IPS-18c (cell line): Measurements from ENCODE around the gene GPR85.
"Not testable (repeated sequence)": the region's sequence is repeated elsewhere in the genome, so short reads cannot be mapped to it uniquely, and the experiment has no call there.

Experiments used
- H3K4me3 ChIP-seq: 2 replicates; pipeline ENCODE4 v1.7.0; 2013; ENCODE audit warnings: low read depth, mild to moderate bottlenecking, low read length, moderate library complexity; ENCODE audit not compliant: insufficient read depth
- H3K9me3 ChIP-seq: one replicate; pipeline ENCODE4 v1.6.1; 2013; ENCODE audit warnings: mild to moderate bottlenecking, low read length, moderate library complexity; ENCODE audit not compliant: control insufficient read depth, insufficient read depth

GPR85 gene, protein sequence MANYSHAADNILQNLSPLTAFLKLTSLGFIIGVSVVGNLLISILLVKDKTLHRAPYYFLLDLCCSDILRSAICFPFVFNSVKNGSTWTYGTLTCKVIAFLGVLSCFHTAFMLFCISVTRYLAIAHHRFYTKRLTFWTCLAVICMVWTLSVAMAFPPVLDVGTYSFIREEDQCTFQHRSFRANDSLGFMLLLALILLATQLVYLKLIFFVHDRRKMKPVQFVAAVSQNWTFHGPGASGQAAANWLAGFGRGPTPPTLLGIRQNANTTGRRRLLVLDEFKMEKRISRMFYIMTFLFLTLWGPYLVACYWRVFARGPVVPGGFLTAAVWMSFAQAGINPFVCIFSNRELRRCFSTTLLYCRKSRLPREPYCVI

DNA sequence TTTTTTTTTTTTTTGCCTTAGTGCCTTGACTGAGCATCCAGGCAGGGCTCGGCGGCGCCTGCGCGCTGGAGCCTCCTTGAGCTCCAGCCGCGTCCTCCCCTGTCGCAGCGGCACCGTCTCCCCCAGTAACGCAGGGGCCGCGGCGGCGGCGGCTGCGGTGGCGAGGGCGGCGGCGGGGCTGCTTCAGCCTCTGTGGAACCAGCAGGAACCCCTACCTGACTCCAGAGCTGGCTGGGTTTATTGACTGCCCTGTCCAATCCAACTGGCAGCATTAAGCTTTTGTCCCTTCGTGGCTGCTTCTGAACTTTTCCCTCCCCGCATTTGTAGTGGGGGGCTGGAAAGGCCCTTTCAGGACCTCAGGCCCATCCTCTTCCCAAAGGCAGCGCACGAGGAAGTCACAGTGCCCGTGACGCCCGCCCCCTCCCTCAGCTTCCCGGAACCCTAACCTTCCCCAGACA lies at the start of gene GPR85:
TSS of gene GPR85 (minus strand) at position 397 of the 458 bp plus-strand sequence. CDS start 2,106 bp downstream, outside the sequence.
- no peaks in the 10 kb centered on the region for H3K9me3 ChIP-seq
- H3K4me3 ChIP-seq: peak within 1 kb of the TSS; percentile 63

DNA sequence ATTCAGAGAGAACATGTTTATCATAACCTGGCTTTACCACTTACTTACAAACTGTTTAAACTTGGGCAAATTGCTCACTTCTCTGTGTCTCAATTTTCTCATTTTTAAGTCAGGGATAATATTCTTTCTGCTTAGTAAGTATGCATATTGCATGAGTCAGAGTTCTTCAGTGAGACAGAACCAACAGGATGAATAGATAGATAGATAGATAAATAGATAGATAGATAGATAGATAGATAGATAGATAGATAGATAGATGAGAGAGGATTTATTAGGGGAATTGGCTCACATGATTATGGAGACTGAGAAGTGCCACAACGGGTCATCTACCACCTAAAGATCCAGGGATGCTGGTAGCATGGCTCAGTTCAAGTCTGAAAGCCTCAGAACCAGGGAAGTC lies 47.4 kb upstream of the GPR85 start:
- no peak overlapping the region for H3K4me3 ChIP-seq

GRCh38 chr7:113131367-113131766 lies 44.7 kb upstream of the GPR85 start:
- no peak overlapping the region for H3K4me3 ChIP-seq
- H3K9me3 ChIP-seq: no peaks in the 10 kb centered on the region

More for the DNA sequence above, 47.4 kb upstream of the GPR85 start:
- H3K9me3 ChIP-seq: no peaks in the 10 kb centered on the region

DNA sequence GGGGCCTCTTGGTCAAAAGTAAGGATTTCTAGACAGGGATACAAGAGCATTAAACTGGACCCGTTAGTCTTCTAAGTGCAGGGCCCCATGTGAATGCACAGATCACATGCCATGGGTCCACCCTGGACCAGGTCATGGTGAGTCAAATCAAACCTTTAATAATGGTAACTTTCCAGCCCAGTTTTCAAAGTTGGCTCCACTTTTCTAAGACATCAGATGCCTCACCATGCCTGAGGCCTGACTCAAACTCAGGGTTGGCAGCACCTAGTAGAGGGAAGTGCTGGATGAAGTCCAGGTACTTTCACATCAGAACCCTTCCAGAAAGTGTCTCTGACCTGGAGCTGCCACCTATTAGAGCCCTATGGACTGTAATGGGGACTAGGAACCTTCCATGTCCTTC lies 41.4 kb upstream of the GPR85 start:
- Histone ChIP-seq H3K4me3 (no peak overlapping the region), H3K9me3 (no peaks in the 10 kb centered on the region)

GRCh38 chr7:113125728-113126127 lies 39.1 kb upstream of the GPR85 start:
- Histone ChIP-seq H3K9me3 (no peaks in the 10 kb centered on the region), H3K4me3 (no peak overlapping the region)

DNA sequence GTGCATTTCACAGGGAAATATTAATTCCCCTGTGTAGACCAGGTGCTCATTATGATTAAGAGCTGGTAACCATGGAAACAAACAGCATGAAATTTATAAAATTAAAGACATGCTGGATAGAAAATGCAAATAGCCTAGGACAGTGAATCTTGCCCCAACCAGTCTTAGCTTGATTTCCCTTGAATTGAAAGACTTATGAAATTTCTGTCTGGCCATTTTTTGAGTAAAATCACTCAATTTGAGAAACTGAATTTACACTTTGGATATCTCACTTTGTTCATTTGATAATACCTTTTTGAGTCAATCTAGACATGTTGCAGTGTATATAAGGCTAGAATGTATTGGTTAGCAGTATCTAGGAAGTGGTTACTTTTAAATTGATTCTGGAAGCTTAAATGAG lies 36.1 kb upstream of the GPR85 start:
- Histone ChIP-seq H3K4me3 (no peak overlapping the region), H3K9me3 (no peaks in the 10 kb centered on the region)

- no peak overlapping the region for H3K4me3 ChIP-seq
- H3K9me3 ChIP-seq: no peaks in the 10 kb centered on the region
Observed at GRCh38 chr7:113120647-113121046, 34.0 kb upstream of the GPR85 start.

- Histone ChIP-seq H3K4me3 (no peak overlapping the region), H3K9me3 (no peaks in the 10 kb centered on the region)
Observed at GRCh38 chr7:113119429-113119828, 32.8 kb upstream of the GPR85 start.

GRCh38 chr7:113118074-113118959 lies 31.7 kb upstream of the GPR85 start, which contains the start of gene SMIM30:
SMIM30 (minus strand) TSS chr7:113118554; CDS start chr7:113117578, 976 bp downstream.
- H3K9me3 ChIP-seq: no peaks in the 10 kb centered on the region
- peak within 1 kb of the TSS; percentile 56 for H3K4me3 ChIP-seq

GRCh38 chr7:113117374-113117774 lies 30.7 kb upstream of the GPR85 start:
- not testable (repeated sequence) for H3K9me3 ChIP-seq
- H3K4me3 ChIP-seq: peak overlapping the region; percentile 56

- no peak overlapping the region for H3K4me3 ChIP-seq
- no peaks in the 10 kb centered on the region for H3K9me3 ChIP-seq
Observed at GRCh38 chr7:113113912-113114311, 27.3 kb upstream of the GPR85 start.

DNA sequence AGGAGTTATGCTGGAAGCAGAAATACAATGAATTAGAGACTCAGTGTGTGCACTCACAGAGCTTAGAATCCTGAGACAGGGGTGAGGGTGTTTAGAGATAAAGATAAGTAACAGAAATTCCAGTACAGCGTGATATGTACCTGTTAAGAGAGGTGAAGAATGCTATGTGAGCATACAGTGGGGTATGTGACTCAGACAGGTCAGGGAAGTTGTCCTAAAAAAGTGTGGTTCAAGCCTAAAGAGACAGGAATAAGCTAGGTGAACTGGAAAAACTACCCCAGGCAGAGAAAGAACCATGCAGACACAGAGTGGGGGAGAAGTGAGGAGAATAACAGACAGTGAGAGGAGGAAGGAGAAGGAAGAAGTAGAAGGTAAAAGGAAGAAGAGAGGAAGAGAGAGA lies 23.1 kb upstream of the GPR85 start:
- no peak overlapping the region for H3K4me3 ChIP-seq
- H3K9me3 ChIP-seq: no peaks in the 10 kb centered on the region

- Histone ChIP-seq H3K9me3 (no peaks in the 10 kb centered on the region), H3K4me3 (no peak overlapping the region)
Observed at GRCh38 chr7:113100121-113100603, 13.5 kb upstream of the GPR85 start.

- Histone ChIP-seq H3K9me3 (no peaks in the 10 kb centered on the region), H3K4me3 (no peak overlapping the region)
Observed at GRCh38 chr7:113099284-113099919, 12.8 kb upstream of the GPR85 start.

GRCh38 chr7:113094517-113095249 lies 8.1 kb upstream of the GPR85 start:
- Histone ChIP-seq H3K9me3 (no peaks in the 10 kb centered on the region), H3K4me3 (no peak overlapping the region)

- no peaks in the 10 kb centered on the region for H3K9me3 ChIP-seq
Observed at GRCh38 chr7:113093561-113093960, 6.9 kb upstream of the GPR85 start.

GRCh38 chr7:113092762-113093161 lies 6.1 kb upstream of the GPR85 start:
- H3K4me3 ChIP-seq: no peak overlapping the region
- H3K9me3 ChIP-seq: no peaks in the 10 kb centered on the region

More at GRCh38 chr7:113093561-113093960, 6.9 kb upstream of the GPR85 start:
- no peak overlapping the region for H3K4me3 ChIP-seq
